ENCODE measurements around the gene SGK1. TPM values are rescaled to one million over a fixed set of nuclear protein-coding genes. Genes with fewer than 3 reads are reported as not detected.

Gene SGK1
- polyA plus RNA-seq, 2 of the 4 experiments (the other 2 are of a cell fraction), result 41.3 to 131 TPM

DNA sequence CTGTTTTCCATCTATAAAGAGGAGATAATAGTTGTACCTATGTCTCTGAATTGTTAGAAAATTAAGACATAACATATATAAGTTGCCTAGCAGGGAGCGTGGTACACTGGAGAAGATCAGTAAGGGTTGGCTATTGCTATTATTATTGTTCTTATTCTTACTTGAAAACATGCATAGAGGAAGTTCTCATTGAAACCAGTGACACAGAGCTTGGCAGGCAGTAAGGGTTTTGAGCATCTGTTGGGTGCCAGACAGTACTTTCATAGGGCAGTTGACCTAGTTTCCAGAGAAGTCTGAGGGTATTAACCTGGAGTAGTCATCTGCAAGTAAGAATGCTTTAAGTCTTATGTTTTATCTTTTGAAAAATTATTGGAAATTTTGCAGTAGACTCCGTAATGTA, 13.3 kb upstream of the SGK1 start:
- no peak overlapping the region for H3K4me3 ChIP-seq
- TF ChIP-seq RFX5 (IDR thresholded peaks at IDR 0.05) (no peak), ZFP36 (IDR thresholded peaks at IDR 0.05; ENCODE audit: borderline replicate concordance, partially characterized antibody) (no peak), KDM5A (IDR thresholded peaks at IDR 0.05) (no peak)
- peaks cover under 1% of the 10 kb centered on the region; the same call in 1 of the 3 replicates for H3K9me3 ChIP-seq
- CTCF ChIA-PET, result no interaction called here
- H3K27ac ChIP-seq, result no peak overlapping the region
- no peaks in the 10 kb centered on the region for H3K4me1 ChIP-seq
- no peak for ATAC-seq
- POLR2A ChIA-PET, result no interaction called here
- DNase-seq (ENCODE audit: low read depth in 1 of 2, low spot score in 1 of 2), result no peak
- 97% methylated on average over 2 of the region's 2 CpGs for WGBS (ENCODE audit: missing lambda C conversion rate)
- no peak for FAIRE-seq
- no peak overlapping the region for H3K4me2 ChIP-seq

DNA sequence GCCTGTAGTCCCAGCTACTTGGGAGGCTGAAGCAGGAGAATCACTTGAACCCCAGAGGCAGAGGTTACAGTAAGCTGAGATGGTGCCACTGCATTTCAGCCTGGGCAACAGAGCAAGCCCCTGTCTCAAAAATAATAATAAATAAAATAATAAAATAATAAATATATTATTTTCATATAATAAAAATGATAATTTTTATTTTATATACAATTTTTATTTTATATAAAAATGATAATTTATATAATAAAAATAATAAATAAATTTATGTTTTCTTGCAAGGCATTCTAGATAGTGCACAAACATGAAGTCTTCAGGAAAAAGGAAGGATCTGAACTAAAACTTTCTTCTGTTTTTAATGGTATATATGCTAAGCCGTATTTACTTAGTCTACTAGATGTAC, 12.6 kb upstream of the SGK1 start:
- 91% methylated on average over 1 of the region's 1 CpG for WGBS (ENCODE audit: missing lambda C conversion rate)
- H3K4me1 ChIP-seq, result no peaks in the 10 kb centered on the region
- H3K9me3 ChIP-seq, result peaks cover 4% of the 10 kb centered on the region; the same call in 1 of the 3 replicates
- no peak overlapping the region for H3K27ac ChIP-seq
- FAIRE-seq (no peak), ATAC-seq (no peak), DNase-seq (ENCODE audit: low read depth in 1 of 2, low spot score in 1 of 2) (no peak)
- TF ChIP-seq RARB (CRISPR knock-in tag; IDR thresholded peaks at IDR 0.05) (no peak), GATA3 (IDR thresholded peaks at IDR 0.05; ENCODE audit: borderline replicate concordance) (no peak), MAZ (IDR thresholded peaks at IDR 0.05; ENCODE audit: borderline replicate concordance, low read depth, low read length) (no peak), RNF2 (IDR thresholded peaks at IDR 0.05; ENCODE audit: borderline replicate concordance, low read depth) (no peak), BHLHE40 (IDR thresholded peaks at IDR 0.05; ENCODE audit: low read depth, low read length) (no peak), KDM1A (IDR thresholded peaks at IDR 0.05; ENCODE audit: low read depth) (no peak), TP53 (CRISPR knock-in tag; IDR thresholded peaks at IDR 0.05) (no peak), RAD21 (conservative IDR thresholded peaks at IDR 0.05 in 1 of 2, IDR thresholded peaks at IDR 0.05 in 1 of 2) (no peak), HOXB5 (CRISPR knock-in tag; IDR thresholded peaks at IDR 0.05) (no peak), ZC3H11A (IDR thresholded peaks at IDR 0.05) (no peak), EHMT2 (IDR thresholded peaks at IDR 0.05; ENCODE audit: low read depth) (no peak), NFE2L2 (conservative IDR thresholded peaks at IDR 0.05; ENCODE audit: low read length) (no peak), ZSCAN20 (CRISPR knock-in tag; IDR thresholded peaks at IDR 0.05) (no peak), CHD2 (IDR thresholded peaks at IDR 0.05; ENCODE audit: low read length, partially characterized antibody) (no peak), PHF8 (IDR thresholded peaks at IDR 0.05; ENCODE audit: borderline replicate concordance, low read depth) (no peak), RFX5 (IDR thresholded peaks at IDR 0.05) (no peak)
- TF ChIP-seq, protein P1, sequence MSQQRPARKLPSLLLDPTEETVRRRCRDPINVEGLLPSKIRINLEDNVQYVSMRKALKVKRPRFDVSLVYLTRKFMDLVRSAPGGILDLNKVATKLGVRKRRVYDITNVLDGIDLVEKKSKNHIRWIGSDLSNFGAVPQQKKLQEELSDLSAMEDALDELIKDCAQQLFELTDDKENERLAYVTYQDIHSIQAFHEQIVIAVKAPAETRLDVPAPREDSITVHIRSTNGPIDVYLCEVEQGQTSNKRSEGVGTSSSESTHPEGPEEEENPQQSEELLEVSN (IDR thresholded peaks at IDR 0.05; ENCODE audit: borderline replicate concordance, low read depth), result no peak
- TF ChIP-seq, protein P2, sequence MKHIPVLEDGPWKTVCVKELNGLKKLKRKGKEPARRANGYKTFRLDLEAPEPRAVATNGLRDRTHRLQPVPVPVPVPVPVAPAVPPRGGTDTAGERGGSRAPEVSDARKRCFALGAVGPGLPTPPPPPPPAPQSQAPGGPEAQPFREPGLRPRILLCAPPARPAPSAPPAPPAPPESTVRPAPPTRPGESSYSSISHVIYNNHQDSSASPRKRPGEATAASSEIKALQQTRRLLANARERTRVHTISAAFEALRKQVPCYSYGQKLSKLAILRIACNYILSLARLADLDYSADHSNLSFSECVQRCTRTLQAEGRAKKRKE (CRISPR knock-in tag; IDR thresholded peaks at IDR 0.05; ENCODE audit: low read depth), result no peak
- TF ChIP-seq, protein P3, sequence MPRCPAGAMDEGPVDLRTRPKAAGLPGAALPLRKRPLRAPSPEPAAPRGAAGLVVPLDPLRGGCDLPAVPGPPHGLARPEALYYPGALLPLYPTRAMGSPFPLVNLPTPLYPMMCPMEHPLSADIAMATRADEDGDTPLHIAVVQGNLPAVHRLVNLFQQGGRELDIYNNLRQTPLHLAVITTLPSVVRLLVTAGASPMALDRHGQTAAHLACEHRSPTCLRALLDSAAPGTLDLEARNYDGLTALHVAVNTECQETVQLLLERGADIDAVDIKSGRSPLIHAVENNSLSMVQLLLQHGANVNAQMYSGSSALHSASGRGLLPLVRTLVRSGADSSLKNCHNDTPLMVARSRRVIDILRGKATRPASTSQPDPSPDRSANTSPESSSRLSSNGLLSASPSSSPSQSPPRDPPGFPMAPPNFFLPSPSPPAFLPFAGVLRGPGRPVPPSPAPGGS (IDR thresholded peaks at IDR 0.05), result no peak
- TF ChIP-seq, protein P4, sequence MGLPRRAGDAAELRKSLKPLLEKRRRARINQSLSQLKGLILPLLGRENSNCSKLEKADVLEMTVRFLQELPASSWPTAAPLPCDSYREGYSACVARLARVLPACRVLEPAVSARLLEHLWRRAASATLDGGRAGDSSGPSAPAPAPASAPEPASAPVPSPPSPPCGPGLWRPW (IDR thresholded peaks at IDR 0.05), result no peak
- no peak overlapping the region for H3K4me3 ChIP-seq
- no peak overlapping the region for H3K4me2 ChIP-seq
- ChIA-PET CTCF (no interaction called here), POLR2A (no interaction called here)

DNA sequence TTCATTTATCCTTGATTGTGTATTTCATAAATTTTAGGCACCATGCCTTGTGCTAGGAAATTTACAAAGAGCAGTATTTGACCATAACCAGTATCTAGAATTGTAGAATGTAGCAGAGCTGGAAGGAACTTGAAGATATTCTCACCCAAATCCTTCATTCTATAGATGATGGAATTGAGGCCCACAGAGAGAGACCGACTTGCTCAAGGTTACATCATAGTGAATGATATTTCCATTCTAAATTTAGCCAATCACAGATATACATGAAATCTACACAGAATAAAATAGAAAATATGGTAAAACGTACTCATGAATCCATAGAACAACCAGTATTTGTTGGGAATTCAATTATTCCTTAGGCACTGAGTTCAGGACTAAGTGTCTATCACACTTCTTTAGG, 10.9 kb upstream of the SGK1 start:
- ChIA-PET POLR2A (no interaction called here), CTCF (interaction anchor here (0.5 to 1.2 kb wide), 2 partner anchors 21 to 65 kb away, joined by 3 read pairs; no protein-coding TSS in a partner anchor)
- FAIRE-seq (no peak), ATAC-seq (no peak), DNase-seq (ENCODE audit: low read depth in 1 of 2, low spot score in 1 of 2) (no peak)
- Histone ChIP-seq H3K27ac (no peak overlapping the region), H3K9me3 (peaks cover 4% of the 10 kb centered on the region; the same call in 1 of the 3 replicates), H3K4me2 (no peak overlapping the region), H3K4me1 (no peaks in the 10 kb centered on the region), H3K4me3 (no peak overlapping the region)
- WGBS (ENCODE audit: missing lambda C conversion rate), result 67% methylated on average over 2 of the region's 2 CpGs
- TF ChIP-seq SMC3 (IDR thresholded peaks at IDR 0.05) (no peak), ZC3H11A (IDR thresholded peaks at IDR 0.05) (no peak), BHLHE40 (IDR thresholded peaks at IDR 0.05; ENCODE audit: low read depth, low read length) (no peak), HOXA7 (CRISPR knock-in tag; IDR thresholded peaks at IDR 0.05) (no peak), EP300 (IDR thresholded peaks at IDR 0.05) (no peak), POLR2AphosphoS2 (conservative IDR thresholded peaks at IDR 0.05; ENCODE audit: low read length) (no peak), EHF (CRISPR knock-in tag; IDR thresholded peaks at IDR 0.05) (no peak), ZSCAN20 (CRISPR knock-in tag; IDR thresholded peaks at IDR 0.05) (no peak), EHMT2 (IDR thresholded peaks at IDR 0.05; ENCODE audit: low read depth) (no peak), RNF2 (IDR thresholded peaks at IDR 0.05; ENCODE audit: borderline replicate concordance, low read depth) (no peak)
- TF ChIP-seq, protein P5, sequence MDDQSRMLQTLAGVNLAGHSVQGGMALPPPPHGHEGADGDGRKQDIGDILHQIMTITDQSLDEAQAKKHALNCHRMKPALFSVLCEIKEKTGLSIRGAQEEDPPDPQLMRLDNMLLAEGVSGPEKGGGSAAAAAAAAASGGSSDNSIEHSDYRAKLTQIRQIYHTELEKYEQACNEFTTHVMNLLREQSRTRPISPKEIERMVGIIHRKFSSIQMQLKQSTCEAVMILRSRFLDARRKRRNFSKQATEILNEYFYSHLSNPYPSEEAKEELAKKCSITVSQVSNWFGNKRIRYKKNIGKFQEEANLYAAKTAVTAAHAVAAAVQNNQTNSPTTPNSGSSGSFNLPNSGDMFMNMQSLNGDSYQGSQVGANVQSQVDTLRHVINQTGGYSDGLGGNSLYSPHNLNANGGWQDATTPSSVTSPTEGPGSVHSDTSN (IDR thresholded peaks at IDR 0.05), result no peak
- TF ChIP-seq, protein P6, sequence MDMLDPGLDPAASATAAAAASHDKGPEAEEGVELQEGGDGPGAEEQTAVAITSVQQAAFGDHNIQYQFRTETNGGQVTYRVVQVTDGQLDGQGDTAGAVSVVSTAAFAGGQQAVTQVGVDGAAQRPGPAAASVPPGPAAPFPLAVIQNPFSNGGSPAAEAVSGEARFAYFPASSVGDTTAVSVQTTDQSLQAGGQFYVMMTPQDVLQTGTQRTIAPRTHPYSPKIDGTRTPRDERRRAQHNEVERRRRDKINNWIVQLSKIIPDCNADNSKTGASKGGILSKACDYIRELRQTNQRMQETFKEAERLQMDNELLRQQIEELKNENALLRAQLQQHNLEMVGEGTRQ (IDR thresholded peaks at IDR 0.05), result no peak
- TF ChIP-seq, protein P7, sequence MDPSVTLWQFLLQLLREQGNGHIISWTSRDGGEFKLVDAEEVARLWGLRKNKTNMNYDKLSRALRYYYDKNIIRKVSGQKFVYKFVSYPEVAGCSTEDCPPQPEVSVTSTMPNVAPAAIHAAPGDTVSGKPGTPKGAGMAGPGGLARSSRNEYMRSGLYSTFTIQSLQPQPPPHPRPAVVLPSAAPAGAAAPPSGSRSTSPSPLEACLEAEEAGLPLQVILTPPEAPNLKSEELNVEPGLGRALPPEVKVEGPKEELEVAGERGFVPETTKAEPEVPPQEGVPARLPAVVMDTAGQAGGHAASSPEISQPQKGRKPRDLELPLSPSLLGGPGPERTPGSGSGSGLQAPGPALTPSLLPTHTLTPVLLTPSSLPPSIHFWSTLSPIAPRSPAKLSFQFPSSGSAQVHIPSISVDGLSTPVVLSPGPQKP (IDR thresholded peaks at IDR 0.05; ENCODE audit: low read depth, low read length), result no peak
